Suprapubic skin (tissue), 4 donors: Measurements from ENCODE around the gene FXYD7.
"Not testable (repeated sequence)": the region's sequence is repeated elsewhere in the genome, so short reads cannot be mapped to it uniquely, and the experiment has no call there.

Source experiments
- POLR2A ChIP-seq, 2 donors: fragments of 450-650 bp; IDR thresholded peaks; one replicate each; pipeline ENCODE4 v1.6.1; 2017; ENCODE audit warnings: antibody characterized with exemption in 2 of 2, mild to moderate bottlenecking in 2 of 2, moderate library complexity in 2 of 2
- POLR2AphosphoS5 ChIP-seq, 3 donors: sonication (generic); formaldehyde crosslinking; IDR thresholded peaks; one replicate each; pipeline ENCODE4 v1.6.1; 2017; ENCODE audit warnings: antibody characterized with exemption in 3 of 3

DNA sequence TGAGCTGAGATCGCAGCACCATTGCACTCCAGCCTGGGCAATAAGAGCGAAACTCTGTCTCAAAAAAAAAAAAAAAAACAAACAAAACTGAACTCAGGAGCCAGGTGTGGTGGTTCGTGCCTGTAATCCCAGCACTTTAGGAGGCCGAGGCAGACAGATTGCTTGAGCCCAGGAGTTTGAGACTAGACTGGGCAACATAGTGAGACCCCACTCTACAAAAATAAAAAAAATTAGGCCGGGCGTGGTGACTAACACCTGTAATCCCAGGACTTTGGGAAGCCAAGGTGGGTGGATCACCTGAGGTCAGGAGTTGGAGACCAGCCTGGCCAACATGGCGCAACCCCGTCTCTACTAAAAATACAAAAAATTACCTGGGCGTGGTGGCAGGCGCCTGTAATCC lies 41.1 kb upstream of the FXYD7 start:
- TF ChIP-seq POLR2AphosphoS5, POLR2A (IDR thresholded peaks at IDR 0.05): not testable (repeated sequence)
